HG02981 (cell line): Measurements from ENCODE around the gene SAMSN1.
"Not testable (repeated sequence)": the region's sequence is repeated elsewhere in the genome, so short reads cannot be mapped to it uniquely, and the experiment has no call there.

ENCODE experiments used
- ATAC-seq: cut with Tn5 transposase; IDR thresholded peaks from one replicate; pipeline ENCODE4 v1.9.1; 2021; ENCODE audit warnings: mild to moderate bottlenecking, moderate library complexity; ENCODE audit not compliant: unreplicated experiment

Gene SAMSN1

DNA sequence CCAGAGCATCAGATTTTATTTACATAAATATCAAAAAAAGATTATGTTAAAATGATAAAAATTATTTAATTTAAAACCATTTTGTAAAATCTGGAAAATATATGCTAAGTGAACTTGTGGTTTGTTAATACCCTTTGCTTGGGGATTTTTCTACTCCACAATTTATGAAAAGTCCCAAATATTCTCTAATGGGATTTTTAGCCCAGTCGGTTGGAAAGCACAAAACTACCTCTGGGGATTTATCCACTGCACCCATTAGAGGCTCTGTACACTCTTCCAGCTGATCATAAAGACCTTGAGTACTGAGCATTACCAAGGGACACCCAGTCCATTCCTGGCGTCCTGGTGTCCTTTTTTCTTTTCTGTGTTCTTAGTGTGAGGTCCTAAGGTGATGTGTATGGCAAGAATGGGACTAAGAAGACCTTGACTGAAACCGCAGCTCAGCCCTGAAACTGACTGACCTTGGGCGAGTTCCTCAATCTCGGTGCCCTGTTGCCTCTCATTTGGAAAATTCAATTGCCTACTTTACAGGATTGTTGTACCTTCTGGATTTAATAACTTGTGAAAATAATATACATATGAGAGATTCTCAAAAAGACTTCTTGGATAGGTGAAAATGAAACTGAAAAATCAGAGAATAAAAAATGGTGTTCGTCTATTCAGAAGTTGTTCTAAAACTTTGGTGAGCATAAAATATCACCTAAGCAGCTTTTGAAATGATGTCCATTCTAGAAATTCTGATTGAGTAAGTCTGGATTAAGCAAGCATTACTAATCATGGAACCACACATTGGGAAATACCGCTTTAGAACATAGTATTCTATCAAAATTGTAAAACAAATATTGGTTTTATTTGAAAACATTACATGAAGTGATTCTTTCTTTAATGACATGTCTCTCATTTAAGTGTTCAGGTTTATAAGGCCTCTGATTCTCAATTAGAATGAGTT, 21.5 kb upstream of the SAMSN1 start:
- ATAC-seq: no peak

DNA sequence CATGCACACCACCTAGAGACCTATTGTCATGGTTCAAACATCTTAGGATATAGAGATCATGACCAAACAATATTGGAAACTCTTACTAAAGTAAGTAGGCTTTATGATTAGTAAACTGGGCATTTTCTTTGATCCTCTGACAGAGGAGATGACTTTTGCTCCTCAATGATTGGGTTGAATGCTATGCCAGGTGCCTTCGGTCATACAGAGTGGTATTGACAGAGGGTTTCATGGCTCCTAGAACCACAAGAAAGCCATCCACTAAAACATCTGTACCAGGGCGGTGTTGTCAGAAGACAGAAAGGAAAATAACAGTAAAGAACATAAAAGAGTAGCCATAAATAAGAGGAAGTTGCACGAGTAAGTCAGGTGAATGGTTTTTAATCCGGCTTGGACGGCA, 20.8 kb upstream of the SAMSN1 start:
- no peak for ATAC-seq

GRCh38 chr21:14562959-14563358, 16.8 kb upstream of the SAMSN1 start:
- ATAC-seq: no peak

GRCh38 chr21:14560555-14560954, 14.4 kb upstream of the SAMSN1 start:
- no peak for ATAC-seq

DNA sequence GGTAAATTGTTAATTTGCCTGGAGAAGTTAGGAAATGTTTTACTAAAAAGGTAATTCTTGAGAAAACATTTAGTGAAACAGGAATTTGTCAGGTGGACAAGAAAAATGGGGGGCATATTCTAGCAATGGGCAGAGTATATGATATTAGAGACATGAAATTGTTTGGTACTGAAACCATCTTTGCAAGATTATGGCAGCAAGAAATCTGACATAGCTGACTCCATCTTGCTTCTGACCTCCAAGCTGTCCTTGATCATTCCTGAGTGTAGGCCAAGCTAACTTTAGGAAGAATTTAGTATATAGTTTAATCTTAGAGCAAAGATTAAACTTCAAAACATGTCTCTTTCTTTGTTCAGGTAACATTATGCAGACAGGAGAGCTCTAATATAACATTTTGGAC, 14.0 kb upstream of the SAMSN1 start:
- no peak for ATAC-seq

GRCh38 chr21:14559102-14559501, 13.0 kb upstream of the SAMSN1 start:
- peak; percentile 40 for ATAC-seq

GRCh38 chr21:14557413-14557812, 11.3 kb upstream of the SAMSN1 start:
- ATAC-seq: no peak

GRCh38 chr21:14554948-14555347, 8.8 kb upstream of the SAMSN1 start:
- ATAC-seq: no peak

GRCh38 chr21:14553422-14553821, 7.3 kb upstream of the SAMSN1 start:
- ATAC-seq: no peak

- no peak for ATAC-seq
Measured at GRCh38 chr21:14551741-14552140, 5.6 kb upstream of the SAMSN1 start.

DNA sequence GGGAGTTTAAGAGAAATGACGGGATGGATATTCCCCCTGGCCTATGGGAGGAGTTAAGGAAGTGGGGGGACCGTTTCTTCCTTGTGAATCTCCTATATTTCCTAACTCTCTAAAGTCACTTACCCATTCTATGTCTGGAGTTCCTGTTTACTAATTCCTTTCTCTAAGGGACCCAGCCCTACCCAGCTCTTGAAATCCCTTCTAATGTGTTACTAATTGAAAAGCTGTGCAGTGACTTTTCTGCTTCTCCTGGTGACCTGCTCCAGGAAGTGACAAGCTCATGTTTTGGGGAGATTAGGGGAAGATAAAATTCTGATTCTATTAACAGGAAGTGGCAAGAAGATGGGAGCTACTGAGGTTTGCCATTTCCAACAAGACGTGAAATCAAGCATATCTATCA, 4.0 kb upstream of the SAMSN1 start:
- no peak for ATAC-seq

DNA sequence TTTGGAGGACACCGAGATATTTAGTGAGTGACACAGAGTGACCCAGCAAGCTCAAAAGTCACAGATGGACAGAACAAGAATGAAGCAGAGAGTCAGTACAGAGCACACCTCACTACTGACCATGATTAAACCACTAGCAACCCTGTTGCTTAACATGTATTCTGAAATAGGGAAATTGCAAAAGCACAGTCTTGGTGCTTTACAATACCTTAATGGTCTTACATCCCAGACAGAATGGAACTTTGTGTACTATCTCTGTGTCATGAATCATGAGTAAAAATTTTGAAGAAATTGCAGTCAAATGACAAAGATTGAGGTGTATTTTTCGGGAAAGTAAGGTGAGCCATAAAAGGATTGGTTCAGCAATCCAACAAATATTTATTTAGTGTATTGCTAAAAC, 2.7 kb upstream of the SAMSN1 start:
- ATAC-seq: no peak

- ATAC-seq: no peak
Measured at GRCh38 chr21:14547834-14548513, 1.9 kb upstream of the SAMSN1 start.

GRCh38 chr21:14546719-14547118, 604 bp upstream of the SAMSN1 start:
- not testable (repeated sequence) for ATAC-seq

- ATAC-seq: no peak
Measured at GRCh38 chr21:14543983-14544382, 2.1 kb downstream of the SAMSN1 start.

- no peak for ATAC-seq
Measured at GRCh38 chr21:14542638-14543037, 3.5 kb downstream of the SAMSN1 start.

DNA sequence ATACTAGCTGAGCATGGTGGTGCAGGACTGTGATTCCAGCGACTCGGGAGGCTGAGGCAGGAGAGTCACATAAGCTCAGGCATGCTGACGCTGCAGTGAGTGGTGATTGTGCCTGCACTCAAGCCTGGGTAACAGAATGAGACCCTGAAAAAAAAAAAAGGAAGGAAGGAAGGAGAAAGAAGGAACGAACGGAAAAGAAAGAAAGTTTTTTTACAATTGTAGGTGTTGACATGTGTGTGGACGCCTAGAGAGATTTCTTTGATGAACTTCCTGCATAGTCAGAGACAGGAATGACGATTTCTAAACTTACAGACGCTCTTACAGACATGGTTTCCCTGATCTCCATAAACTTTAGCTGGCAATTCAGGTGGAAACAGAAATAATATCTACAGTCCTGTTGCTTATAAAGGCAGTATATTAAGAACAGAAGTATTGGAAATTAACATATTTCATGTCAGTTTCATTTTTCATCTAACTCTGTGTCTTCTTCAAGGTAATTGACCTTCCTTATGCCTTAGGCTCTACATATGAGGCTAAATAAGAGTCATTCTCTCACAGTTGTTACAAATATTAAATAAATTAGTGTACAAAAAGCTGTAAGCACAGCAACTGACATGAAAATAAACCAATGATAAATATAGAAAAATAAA, 4.1 kb downstream of the SAMSN1 start:
- no peak for ATAC-seq

GRCh38 chr21:14538483-14538882, 7.6 kb downstream of the SAMSN1 start:
- no peak for ATAC-seq

GRCh38 chr21:14536929-14537328, 9.2 kb downstream of the SAMSN1 start:
- no peak for ATAC-seq

DNA sequence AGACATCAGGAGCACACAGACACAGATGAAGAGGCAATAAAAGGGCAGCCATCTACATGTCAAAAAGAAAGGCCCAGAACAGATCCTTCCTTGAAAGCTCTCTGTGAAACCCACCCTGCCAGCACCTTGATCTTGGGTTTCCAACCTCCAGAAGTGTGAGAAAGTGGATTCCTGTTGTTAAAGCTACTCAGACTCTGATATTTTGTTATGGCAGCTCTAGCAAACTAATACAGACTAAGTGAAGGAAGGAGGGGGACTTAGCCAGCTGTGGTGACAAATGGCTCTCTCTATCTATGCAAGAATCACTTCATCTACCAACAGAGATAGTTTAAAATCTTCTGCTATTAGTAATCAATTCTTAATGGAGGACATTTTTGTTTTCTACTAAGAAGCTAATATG, 10.4 kb downstream of the SAMSN1 start:
- ATAC-seq: no peak

DNA sequence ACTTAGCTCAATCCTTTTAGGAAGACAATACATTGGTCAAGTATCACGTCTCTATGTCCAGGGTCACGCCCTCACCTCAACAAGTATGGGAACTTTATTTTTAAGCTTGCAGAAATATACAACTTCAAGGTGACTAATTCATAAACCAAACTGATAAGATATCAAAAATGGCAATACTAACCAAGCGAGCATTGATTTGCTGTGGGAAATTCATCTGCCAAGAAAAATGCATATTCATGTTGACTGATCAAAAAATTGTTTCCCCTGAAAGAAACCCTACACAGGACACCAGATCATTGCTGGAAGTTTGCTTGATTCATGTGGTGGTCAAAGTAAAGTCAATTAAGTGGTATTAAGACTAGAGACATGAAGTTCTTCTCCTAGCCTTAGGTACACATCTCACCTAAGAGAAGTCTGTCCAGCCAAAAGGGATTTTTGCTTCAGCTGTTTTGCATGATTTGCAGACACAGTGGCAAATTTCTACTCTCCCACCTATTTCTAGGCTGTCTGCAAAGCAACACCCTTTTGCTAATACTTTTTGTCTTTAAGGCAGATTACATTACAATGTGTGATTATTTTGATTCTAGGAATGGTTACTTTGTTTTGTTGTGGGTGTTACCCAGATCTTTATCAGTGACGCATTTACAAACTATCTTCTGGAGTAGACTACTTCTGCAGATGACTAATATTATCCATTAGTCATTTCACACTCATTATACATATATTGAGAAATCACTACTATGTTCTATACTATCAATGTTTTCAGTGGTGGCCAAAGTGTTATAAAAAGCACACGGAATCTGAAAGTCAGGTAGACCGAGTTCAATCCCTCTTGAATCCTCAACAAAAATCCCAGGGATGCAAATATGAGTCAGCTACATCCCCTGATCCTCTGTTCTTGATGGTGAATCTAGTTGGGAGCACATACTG, 12.4 kb downstream of the SAMSN1 start:
- ATAC-seq: peak; percentile 86
